GM19397 (cell line): Measurements from ENCODE around the gene DGAT2L6.

Source experiments
- ATAC-seq: cut with Tn5 transposase; IDR thresholded peaks from one replicate; pipeline ENCODE4 v1.9.1; 2021; ENCODE audit warnings: mild to moderate bottlenecking, moderate library complexity; ENCODE audit not compliant: unreplicated experiment

The DGAT2L6 gene, protein sequence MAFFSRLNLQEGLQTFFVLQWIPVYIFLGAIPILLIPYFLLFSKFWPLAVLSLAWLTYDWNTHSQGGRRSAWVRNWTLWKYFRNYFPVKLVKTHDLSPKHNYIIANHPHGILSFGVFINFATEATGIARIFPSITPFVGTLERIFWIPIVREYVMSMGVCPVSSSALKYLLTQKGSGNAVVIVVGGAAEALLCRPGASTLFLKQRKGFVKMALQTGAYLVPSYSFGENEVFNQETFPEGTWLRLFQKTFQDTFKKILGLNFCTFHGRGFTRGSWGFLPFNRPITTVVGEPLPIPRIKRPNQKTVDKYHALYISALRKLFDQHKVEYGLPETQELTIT

DNA sequence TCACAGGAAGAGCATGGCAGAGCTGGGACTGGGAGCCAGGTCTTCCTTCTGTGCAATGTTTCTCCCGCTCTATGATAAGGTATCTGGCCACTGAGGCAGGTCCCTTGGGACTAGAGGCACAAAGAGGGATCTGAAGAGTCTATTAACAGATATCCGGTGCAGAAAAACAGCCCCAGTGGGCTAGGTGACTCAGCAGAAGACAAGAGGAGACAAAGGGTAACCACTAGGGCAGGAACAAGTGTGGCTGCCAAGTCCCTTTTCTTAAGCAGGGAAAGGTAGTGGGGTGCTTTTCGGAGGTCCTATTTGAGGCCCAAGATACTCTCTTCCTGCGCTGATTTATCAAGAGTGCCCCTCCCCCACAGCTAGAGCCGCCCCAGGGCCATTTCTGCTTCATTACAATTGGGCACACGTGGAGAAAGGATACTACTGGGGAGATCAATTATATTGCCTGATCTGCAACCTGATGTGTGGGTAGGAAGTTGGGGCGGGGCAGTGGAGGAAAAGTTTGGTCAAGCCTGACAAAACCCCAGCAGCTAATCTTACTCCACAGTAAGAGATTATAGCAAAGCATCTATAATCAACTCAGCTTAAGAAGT is at the start of gene DGAT2L6:
Gene DGAT2L6 (plus strand): TSS at position 546 of the 596 bp plus-strand sequence. CDS start 100 bp downstream, outside the sequence.
- ATAC-seq: peak; percentile 49

DNA sequence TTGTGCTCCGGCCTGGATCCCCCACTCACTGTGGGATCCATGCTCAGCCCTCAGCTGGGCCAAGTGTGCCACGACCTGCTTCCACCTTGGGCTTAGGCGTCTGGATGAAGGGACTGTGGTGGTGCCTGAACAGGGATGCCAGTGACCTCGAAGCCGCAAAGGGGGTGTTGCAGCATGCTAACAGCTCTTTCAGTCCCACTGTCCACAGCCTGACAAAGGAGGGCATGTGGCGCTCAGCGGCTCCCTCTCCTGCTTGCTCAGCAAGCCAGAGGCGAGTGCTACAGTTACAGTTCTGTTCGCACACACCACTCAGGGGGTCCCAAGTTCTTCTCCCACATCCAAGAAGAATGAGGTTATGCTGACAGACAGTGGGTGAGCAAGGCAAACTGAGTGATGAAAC is 49.2 kb upstream of the DGAT2L6 start:
- no peak for ATAC-seq

DNA sequence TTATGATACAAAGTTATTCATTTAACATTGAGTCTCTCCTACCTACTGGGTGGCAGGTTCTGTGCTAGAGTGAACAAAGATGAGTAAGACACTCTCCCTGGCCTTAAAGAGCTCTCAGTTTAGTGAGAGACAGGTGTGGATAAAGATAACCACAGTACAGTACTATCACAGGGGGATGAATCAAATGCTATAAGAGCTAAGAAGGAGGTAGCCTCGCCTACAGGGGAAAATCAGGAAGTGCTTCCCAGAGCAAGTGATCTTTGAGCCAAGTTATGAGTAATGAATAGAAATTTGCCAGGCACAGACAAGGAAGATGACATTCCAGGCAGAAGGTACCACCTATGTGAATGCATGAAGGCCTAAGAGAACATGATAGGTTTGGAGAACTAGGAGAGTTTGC is 47.5 kb upstream of the DGAT2L6 start:
- ATAC-seq: no peak

DNA sequence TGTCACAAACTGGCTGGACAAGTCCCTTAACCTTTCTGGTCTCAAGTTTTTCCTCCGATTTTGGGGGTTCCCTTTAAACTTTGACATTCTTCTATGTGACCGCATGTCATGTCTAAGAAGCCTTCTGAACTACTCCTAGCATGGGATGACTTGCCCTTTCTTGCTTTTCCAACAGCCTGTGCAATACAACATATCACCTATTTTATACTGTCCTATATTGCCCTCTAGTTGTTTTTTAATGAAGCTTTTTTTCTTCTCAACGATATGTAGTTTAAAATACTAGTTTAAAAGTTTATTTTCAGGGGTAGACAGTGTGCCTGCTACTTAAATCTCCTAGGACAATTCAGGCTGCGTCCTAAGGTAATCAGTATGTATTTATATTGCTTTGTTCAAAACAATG is 45.1 kb upstream of the DGAT2L6 start:
- ATAC-seq: no peak

DNA sequence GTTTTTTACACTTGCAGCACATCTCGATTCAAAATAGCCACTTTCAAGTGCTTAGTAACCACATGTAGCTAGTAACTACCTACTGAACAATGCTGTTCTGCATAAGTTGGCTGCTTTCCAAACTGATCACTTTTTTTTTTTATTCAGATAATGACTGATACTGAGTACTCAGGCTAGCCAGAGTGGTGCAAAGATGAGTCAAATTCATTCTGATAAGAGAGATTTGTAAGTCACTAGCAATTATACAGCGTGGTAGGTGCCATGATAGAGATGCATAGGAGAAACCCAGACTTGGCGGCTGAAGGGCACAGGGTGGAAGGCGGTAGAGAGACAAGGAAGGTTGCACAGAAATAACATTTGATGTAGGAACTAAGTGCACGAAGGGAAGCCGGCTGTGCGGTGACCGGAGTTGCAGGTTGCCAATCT is 44.4 kb upstream of the DGAT2L6 start:
- ATAC-seq: no peak

DNA sequence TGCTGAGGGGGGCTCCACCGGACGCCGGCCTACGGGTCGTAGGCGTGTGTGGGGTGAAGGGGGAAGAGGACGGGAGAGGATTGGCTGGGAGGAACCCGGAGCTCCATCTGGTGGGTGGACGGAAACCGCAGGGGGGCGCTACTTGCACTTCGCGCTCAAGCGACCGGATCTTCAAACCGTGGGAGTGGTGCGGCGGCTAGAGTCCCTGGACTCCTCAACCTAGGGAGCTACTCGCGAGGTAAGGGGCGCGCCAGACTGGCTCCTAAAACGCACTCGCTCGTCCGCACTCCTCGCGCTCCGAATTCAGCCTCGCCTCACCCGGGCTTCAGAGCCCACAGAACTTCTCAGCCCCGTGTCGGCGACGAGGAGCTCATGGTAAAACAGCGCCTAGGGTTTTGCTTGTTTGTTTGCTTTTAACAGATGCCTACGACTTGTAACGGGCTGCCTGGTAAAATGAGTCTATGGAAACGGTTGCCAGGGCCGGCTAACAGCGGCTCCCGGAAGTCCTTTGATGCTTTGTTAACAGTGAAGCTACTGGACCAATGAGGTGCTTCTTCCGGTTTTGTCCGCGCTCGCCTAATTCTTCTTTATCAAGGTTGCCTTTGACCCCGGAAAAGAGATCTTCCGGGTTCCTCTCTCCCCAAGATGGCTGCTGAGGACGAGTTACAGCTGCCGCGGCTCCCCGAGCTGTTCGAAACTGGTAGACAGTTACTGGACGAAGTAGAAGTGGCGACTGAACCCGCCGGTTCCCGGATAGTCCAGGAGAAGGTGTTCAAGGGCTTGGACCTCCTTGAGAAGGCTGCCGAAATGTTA is 43.8 kb upstream of the DGAT2L6 start, which contains the start of gene IGBP1:
Gene IGBP1 (plus strand): TSS at position 145 of the 813 bp plus-strand sequence. CDS start 501 bp downstream, at position 646.
- peak; percentile 88 for ATAC-seq

DNA sequence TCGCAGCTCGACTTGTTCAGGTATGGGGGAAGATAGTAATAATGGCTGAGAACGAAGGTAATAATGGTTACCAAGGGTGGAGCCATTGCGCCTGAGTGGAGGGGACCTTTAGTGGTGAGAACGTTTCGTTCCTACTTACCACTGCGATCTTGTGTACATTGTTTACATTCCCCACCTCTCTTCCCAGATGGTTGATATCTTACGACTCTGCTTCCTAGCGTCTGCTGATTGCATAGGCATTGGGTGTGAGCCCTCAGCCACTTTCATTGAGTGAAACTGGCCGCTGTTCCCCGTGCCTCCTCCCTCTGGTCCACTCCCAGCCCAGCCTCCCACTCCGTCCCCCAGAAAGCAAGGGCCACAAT is 43.2 kb upstream of the DGAT2L6 start:
- peak; percentile 11 for ATAC-seq

DNA sequence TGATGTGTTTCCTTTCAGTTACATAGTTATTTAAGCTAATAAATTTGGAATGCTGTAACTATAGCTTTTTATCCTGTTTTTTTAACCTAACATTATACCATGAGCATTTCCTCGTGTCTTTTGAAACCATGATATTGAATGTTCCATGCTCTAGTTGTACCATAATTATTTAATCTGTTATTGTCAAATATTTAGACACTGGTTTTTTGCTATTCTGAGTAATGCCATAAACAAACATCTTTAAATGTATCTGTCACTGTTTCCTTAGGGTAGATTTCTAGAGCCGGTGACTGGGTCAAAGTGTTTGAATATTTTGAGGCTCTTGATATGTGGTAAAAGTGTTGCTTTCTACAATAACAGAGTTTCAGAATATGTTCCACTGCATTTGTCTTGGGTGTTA is 38.7 kb upstream of the DGAT2L6 start:
- no peak for ATAC-seq

DNA sequence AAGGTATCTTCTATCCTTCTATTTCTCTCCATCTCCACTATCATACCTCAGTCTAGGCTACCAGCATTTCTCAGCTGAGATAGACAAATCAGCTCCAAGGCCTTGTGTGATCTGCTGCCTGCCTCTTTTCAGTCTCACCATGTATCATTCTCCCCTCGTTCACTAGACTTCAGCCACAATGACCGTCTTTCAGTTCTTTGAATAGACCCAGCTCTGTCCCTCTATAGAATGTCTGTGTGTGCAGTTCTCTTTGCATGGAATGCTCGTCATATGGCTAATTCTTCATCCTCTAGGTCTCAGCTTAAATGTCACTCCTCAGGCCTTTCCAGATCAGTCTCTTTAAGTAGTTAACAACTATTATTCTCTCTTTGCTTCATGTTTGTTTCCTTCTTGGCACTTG is 37.5 kb upstream of the DGAT2L6 start:
- no peak for ATAC-seq

DNA sequence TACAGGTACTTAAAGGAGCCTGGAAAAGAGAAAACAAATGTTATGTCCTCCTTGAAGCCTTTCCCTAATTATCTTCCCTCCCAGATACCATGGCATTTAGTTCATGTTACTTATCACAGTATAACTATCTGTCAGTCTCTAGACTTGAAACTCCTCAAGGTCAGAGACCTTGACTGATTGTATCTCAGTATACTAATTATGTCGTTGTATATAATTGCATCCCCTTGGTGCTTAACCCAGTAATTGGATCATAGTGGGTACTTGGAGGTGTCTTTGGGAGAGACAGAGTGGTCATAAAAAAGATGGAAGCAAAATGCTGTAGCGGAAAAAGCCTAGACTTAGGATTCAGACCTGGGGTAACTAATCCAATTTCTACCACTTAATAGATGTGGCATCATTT is 35.9 kb upstream of the DGAT2L6 start:
- ATAC-seq: no peak

DNA sequence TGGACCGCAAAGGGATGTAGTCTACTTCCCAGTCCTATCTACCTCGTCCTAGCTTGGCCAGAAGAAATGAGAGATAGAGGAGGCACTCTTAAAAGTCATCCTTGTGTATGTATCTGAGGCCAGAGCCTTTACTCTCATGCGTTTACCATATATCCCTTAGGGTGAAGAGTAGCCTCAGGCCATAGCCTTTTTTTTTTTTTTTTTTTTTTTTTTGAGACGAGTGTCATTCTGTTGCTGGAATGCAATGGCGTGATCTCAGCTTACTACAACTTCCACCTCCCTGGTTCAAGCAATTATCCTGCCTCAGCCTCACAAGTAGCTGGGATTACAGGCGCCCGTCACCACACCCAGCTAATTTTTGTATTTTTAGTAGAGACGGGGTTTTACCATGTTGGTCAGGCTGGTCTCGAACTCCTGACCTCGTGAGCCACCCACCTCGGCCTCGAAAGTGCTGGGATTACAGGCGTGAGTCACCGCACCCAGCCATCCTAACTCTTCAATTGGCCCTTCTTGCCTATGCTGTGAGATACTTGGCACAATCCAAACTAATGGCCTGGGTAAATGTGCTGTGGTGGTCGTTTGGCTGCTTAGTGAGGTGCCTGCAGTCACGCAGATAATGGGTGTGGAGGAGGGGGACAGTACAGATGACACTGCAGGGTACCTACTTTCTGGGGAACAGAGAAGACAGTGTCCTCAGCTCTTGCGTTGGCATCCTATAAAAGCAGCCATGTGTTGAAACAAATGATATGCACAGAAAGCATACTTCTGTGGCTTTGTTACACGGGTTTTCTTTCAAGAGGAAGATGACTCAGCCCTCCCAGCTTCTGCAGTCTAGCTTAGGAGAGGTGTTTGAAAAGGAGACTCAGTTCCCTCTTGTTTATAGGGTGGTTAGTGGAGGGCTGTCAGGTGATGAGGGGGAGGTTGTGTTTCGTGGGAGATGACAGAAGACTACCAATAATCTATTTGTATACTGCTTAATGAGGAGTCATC is 10.4 kb upstream of the DGAT2L6 start:
- ATAC-seq: no peak

DNA sequence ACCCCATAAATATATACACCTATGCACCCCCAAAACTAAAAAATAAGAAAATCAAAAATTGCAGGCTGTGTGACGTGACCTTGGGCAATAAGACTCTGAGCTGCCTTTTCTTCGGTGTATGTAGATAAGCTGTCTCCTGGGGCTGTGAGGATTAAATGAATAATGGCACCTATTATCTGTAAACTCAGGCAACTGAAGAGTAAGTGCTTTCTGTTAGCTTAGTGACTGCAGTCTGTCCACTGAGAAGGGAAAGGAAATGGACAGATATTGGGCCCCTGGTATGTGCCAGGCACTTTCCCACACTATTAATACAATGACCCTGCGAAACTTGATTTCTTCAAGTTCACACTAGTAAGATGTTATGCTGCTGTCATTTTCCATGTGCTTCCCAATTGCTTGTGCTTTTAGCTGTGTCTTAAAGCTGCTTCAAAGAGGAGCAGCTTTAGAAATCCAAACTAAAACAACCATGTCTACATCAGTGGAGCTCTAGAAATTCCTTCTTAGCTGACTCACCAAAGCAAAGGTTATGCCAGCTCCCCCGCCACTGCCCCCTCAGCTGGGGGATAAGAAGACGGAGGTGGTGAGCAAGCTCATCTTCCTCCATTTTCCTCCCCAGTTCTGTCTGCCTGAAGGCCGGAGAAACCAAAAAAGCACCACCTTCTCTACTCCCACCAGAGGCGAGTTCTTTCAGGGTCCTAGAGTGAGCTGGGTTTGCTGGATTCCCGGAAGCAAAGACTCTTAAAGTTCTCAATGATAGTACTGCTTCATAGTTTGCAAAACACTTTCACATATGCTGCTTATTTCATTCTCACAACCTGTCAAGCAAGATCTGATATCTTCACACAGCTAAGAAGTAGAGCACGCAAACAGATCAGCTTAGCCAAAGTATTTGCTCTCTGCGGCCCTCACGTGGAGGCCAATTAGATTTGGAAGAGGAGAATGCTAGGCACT is 8.8 kb upstream of the DGAT2L6 start:
- ATAC-seq: no peak

DNA sequence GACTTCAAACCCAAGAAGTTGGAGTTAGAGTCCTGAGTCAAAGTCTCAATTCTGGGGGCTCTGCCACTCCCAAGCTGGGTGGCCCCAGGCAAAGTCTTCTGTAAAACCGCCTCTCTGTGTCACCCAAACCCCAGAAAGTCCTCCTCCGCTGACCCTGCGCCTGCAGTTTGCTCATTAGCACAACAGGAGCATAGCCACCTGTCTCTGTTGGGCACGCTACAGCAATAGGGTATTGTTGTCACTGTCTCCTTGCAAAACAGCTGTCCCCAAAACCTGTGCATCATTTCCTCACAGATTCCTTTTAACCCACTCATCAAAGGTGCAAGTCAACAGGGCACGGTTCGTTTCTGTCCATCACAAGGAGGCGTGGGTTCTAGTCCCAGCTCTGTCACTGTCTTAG is 8.0 kb upstream of the DGAT2L6 start:
- no peak for ATAC-seq

DNA sequence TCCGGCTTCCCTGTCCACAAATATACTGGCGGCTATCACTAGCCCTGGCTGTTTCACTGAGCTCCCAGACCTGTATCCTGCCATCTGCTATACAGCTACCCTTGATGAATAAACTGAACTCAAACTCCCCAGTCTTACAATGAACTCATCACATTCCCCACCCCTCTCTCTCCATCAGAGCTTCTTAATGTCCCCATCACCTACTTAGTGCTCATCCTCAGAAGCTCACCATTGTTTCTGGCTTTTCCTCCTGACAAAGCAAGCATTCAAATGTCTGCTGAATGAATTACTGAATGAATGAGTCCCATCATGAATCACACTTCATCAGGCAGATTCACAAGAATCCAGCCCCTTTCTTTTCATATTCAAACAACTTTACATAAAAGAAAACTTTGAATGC is 5.7 kb upstream of the DGAT2L6 start:
- ATAC-seq: no peak

DNA sequence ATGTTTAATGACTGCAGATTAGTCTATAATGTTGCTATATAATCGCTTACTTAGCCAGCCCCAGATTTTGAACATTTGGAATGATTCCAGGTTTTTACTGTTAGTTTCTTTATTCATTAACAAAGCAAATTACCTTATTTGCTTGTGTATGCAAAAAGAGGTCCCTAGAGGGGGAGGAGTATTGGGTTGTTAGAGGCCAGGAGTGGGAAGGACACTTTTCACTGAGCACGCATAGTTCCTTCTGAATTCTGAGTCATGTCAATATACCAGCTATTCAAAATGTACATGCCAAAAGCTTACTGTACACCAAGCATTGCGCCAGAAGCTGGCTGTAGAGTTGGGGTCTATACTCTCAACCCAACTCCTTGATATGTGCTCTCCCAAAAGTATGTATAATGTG is 5.1 kb upstream of the DGAT2L6 start:
- ATAC-seq: no peak

DNA sequence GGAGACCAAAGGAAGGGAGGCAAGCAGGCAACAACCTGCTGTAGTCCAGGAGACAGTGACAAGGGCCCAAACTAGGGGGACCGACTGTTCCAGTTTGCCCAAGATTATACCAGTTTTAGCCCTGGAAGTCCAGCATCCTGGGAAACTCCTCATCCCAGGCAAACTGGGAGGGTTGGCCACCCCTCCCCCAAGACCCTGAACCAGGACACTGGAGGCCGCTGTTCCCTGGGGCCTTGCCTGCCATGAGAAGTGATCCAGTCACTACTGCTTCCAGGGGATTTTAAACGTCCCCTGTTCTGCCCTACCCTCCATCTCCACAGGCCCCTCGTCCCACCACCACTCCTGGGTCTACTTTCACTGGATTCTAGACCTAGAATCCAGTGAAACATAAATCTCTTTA is 4.3 kb upstream of the DGAT2L6 start:
- ATAC-seq: no peak

DNA sequence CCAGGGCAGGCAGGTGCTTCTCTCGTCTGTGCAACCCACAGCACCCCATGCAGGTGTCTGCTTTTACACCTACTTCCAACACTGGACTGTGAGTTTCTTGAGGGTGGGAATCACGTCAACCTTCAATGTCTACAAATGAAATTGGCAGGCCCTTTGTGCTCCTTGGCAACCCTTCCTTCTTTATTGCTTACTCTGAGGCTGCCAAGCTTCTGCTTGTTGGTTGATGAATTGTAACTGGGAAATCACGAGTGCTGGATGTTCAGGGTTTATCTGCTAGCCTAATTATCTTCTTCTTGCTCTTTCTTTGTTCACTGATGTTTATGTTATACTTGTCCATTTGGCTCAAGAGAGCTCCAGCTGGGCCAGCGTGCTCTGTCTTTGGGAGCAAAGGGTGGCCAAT is 2.5 kb upstream of the DGAT2L6 start:
- no peak for ATAC-seq

DNA sequence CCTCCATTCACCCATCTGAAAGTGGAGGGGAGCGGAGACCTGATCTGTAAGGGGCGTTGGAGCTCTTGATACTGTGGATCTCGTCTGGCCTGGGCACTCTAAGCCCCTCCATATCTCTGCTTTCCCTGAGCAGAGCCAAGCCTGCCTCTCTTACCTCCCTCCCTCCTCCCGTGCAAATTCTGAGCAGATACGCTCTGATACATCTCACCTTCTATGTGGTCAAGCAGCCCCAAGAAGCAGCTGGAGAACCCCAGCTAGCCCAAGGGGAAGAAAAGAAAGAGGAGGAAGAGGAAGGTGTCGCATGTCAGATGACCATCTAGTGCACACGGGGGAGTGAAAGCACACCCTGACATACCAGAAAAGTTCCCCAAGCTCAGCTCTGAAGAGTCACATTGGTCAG is 1.9 kb upstream of the DGAT2L6 start:
- ATAC-seq: no peak

DNA sequence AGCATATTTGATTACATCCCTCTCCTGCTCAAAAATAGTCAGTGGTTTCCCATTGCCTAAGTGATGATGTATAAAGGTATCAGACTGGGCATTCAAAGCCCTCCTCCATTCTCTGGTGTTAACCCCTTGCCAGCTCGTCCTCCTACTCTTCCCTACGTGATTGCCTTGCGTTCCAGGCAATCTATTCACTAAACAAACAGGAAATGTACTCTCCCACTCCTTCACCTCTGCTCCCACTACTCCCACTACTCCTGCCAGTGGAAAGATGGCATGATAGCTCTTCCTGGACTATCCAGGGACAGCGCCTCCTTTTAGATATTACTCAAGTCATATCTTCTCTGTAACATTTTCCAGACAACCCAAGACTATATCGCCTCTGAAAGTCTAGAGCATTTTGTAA is 5.8 kb downstream of the DGAT2L6 start:
- no peak for ATAC-seq

DNA sequence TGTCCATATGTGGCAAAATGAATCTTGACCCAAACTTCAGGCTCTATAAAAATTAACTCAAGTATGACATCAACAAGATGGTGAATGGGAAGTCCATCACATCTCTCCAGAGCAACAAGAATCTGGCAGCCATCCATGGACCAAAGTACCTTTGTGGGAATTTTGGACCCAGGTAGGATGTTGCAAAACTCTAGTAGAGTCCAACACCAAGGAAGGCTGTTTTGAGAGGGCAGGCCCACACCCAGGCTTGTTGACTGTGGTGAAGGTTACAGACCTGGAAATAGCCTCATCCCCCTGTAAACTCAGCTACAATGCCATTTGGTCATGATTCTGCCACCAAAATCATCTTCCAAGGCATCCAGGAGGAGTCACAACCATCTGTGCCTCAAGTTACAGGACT is 12.9 kb downstream of the DGAT2L6 start:
- no peak for ATAC-seq
